Measurements from ENCODE around the gene CACNA2D3.

The CACNA2D3 gene

DNA sequence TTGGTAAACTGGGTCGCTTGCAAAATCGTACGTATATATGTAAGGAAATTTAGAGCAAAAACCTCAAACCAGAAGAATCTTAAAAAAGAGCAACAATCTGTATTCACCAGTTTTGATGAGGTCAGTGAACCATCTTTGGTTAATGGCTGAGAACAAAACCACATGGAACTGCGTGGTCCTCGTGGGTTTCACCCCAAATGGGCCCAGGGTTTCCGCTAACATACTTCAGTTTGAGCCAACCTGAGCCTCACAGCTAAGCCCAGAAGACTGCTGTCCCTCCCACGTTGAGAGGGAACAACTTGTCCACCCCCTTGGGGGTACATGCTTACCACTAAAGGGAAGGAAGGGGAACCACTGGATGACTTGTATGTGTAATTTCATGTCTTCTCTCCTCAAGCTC, 204.6 kb downstream of the CACNA2D3 start:
- Mint-ChIP-seq H3K27ac (no peak overlapping the region), H3K27me3 (peaks cover 2% of the 10 kb centered on the region), H3K4me1 (ENCODE audit: low read depth) (no peaks in the 10 kb centered on the region)

DNA sequence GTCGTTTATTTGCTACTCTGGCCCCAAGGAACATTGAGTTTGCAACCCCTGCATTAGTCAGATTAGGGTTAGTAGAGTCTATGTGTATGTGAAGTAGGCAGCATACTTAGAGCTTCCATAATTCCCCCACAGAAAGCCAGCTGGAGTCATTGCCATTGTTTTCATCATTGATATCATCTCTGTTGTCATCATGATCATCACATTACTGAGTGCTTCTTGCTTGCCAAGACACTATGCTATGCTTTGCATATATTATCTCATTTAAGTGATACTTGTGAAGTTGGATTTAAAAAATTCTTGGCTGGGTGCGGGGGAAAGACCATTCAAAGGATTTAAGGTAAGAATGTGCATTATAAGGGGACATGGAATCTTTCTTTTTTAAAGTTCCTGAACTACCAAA, 209.0 kb downstream of the CACNA2D3 start:
- Mint-ChIP-seq H3K27ac (no peak overlapping the region), H3K9me3 (ENCODE audit: low read depth) (no peaks in the 10 kb centered on the region), H3K4me3 (no peak overlapping the region), H3K27me3 (peaks cover 6% of the 10 kb centered on the region), H3K4me1 (ENCODE audit: low read depth) (no peaks in the 10 kb centered on the region), H3K36me3 (no peaks in the 10 kb centered on the region)

More for the DNA sequence above, 204.6 kb downstream of the CACNA2D3 start:
- Mint-ChIP-seq H3K9me3 (ENCODE audit: low read depth) (no peaks in the 10 kb centered on the region), H3K4me3 (no peak overlapping the region), H3K36me3 (no peaks in the 10 kb centered on the region)

DNA sequence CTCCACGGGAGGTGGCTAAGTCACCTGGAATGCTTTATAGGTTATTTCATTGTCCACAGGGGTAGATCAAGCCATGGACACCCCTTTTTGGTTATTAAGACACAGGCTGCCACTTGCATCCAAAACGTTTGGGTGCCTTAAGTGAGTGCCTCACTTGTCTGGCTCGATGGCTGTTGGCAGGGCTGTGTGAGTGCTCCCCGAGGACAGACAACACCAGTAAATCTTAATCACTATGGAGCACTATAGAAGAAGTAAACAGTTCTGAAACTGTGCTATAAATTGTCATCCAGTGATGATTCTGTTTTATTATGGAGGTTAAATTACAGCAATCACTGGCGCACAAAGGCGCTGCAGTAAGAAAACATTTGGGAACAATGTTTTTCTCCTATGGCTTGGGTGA, 215.5 kb downstream of the CACNA2D3 start:
- Mint-ChIP-seq H3K36me3 (no peaks in the 10 kb centered on the region), H3K4me3 (no peak overlapping the region), H3K9me3 (ENCODE audit: low read depth) (no peaks in the 10 kb centered on the region)

DNA sequence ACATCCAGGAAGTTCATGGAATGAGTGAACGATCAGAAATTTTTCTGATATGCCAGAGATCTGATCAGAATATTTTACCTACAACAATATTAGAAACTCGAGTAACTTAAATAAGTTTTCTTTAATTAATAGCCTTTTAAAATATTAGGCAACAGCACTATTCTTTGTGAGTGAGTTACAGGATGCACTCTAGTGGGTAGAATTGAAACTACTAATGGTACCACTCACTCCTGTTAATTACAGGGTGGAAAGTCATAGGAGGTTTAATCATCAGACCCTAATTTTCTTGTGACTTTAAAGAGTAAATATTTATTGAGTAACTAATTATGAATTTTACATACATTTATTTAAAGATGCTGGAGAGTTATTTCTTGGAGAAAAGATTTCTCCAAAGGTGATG, 217.3 kb downstream of the CACNA2D3 start:
- H3K4me3 Mint-ChIP-seq, result no peak overlapping the region
- H3K27me3 Mint-ChIP-seq, result peaks cover 2% of the 10 kb centered on the region
- H3K4me1 Mint-ChIP-seq (ENCODE audit: low read depth), result no peaks in the 10 kb centered on the region
- H3K27ac Mint-ChIP-seq, result no peak overlapping the region
- no peaks in the 10 kb centered on the region for H3K36me3 Mint-ChIP-seq
- no peaks in the 10 kb centered on the region for H3K9me3 Mint-ChIP-seq (ENCODE audit: low read depth)

More for the DNA sequence above, 215.5 kb downstream of the CACNA2D3 start:
- Mint-ChIP-seq H3K27ac (no peak overlapping the region), H3K27me3 (peaks cover 3% of the 10 kb centered on the region), H3K4me1 (ENCODE audit: low read depth) (no peaks in the 10 kb centered on the region)

DNA sequence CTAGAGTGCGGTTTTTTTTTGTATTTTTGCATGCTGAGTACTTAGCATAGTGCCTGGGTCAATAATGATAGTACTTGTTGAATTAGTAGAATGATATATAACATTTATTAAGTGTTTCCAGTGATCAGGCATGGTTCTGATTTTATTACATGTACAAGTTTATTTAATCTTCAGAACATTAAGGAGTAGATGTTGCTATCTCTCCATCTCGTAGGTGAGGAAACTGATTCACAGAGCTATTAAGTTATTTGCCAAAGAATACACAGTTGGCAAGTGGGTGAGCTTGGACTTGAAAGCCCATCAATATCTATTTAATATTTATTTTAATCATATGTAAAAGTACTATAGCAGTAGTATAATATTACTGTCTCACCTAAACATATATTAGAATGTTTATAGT, 219.5 kb downstream of the CACNA2D3 start:
- H3K27me3 Mint-ChIP-seq, result peaks cover 5% of the 10 kb centered on the region
- H3K36me3 Mint-ChIP-seq, result no peaks in the 10 kb centered on the region
- no peaks in the 10 kb centered on the region for H3K4me1 Mint-ChIP-seq (ENCODE audit: low read depth)
- H3K4me3 Mint-ChIP-seq, result no peak overlapping the region
- no peak overlapping the region for H3K27ac Mint-ChIP-seq
- no peaks in the 10 kb centered on the region for H3K9me3 Mint-ChIP-seq (ENCODE audit: low read depth)

DNA sequence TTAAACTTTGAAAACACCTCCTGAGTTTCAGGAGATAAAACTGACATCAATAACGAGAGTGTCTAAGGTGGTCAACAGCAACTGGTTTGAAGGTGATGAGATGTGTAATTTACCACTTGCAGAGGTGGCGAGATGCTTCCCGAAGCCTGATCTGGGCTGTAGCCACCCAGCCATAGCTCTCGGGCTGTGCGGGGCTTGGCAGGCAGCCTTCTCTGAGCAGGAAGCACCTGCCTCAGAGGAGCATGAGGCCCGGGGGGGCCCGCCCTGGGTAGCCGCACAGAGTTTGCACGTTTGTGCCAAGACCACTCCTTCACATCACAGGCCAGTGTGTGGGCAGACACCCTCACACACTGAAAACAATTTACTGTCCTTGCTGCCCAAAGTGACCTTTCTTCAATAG, 220.3 kb downstream of the CACNA2D3 start:
- Mint-ChIP-seq H3K27ac (no peak overlapping the region), H3K27me3 (peaks cover 5% of the 10 kb centered on the region), H3K36me3 (no peaks in the 10 kb centered on the region), H3K9me3 (ENCODE audit: low read depth) (no peaks in the 10 kb centered on the region), H3K4me3 (no peak overlapping the region), H3K4me1 (ENCODE audit: low read depth) (no peaks in the 10 kb centered on the region)

DNA sequence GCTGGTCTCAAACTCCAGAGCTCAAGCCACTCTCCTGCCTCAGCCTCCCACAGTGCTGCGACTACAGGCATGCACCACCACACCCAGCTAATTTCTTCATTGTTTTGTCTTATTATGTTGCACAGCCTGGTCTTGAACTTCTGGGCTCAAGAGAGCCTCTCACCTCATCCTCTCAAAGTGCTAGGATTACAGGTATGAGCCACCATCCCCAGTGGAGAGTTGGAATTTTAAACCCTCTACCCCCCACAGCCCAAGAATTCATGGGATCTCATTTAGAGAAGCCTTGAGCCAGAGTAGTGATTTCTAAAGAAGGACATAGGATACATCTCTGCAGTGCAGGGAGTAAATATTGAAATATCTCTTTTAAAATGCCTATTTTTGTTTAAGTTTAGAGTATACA, 221.1 kb downstream of the CACNA2D3 start:
- no peak overlapping the region for H3K27ac Mint-ChIP-seq
- no peak overlapping the region for H3K4me3 Mint-ChIP-seq
- H3K27me3 Mint-ChIP-seq, result peaks cover 5% of the 10 kb centered on the region
- H3K36me3 Mint-ChIP-seq, result no peaks in the 10 kb centered on the region
- H3K9me3 Mint-ChIP-seq (ENCODE audit: low read depth), result no peaks in the 10 kb centered on the region
- no peaks in the 10 kb centered on the region for H3K4me1 Mint-ChIP-seq (ENCODE audit: low read depth)

DNA sequence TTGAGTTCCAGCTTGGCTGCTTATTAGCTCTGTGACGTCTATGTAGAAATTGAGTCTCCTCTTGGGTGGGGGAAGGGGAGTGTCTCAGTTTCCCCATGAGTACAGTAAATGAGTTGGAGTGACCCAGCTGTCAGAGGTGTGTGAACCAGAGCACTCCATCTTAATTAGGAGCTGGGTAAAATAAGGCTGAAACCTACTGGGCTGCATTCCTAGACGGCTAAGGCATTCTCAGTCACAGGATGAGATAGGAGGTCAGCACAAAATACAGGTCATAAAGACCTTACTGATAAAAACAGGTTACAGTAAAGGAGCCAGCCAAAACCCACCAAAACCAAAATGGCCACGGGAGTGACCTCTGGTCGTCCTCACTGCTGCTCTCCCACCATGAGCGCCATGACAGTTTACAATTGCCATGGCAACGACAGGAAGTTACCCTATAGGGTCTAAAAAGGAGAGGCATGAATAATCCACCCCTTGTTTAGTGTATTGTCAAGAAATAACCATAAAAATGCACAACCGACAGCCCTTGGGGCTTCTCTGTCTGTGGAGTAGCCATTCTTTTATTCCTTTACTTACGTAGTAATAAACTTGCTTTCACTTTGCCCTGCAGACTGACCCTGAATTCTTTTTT, 222.4 kb downstream of the CACNA2D3 start:
- Mint-ChIP-seq H3K4me3 (no peak overlapping the region), H3K36me3 (no peaks in the 10 kb centered on the region), H3K4me1 (ENCODE audit: low read depth) (no peaks in the 10 kb centered on the region), H3K9me3 (ENCODE audit: low read depth) (no peaks in the 10 kb centered on the region), H3K27ac (no peak overlapping the region), H3K27me3 (peaks cover 5% of the 10 kb centered on the region)

DNA sequence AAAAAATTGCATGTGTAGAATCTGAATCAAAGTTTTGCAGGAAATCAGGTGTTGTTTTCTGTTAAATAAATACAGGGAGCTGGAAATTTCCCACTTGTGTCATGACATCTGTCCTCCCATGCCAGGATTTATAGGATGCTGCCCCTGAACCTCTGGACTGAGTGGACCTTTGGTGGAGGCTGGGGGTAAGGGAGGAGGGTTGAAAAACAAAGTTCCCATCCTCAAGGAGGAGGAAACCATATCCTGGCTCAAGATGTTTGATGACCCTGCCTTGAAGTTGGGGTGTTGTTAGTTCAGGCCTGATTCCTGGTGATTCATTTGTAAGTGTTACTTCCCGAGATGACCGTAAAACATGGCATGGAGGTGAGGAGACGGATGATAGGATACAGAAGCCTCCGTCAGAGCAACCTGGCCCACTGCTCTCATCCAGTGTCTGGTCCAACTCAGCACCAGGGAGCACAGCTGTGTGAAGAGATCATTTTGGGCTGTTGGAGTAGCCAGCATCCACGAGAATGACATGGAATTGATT, 223.6 kb downstream of the CACNA2D3 start:
- H3K36me3 Mint-ChIP-seq, result no peaks in the 10 kb centered on the region
- H3K4me3 Mint-ChIP-seq, result no peak overlapping the region
- peaks cover 5% of the 10 kb centered on the region for H3K27me3 Mint-ChIP-seq
- H3K4me1 Mint-ChIP-seq (ENCODE audit: low read depth), result no peaks in the 10 kb centered on the region
- H3K9me3 Mint-ChIP-seq (ENCODE audit: low read depth), result no peaks in the 10 kb centered on the region
- no peak overlapping the region for H3K27ac Mint-ChIP-seq

DNA sequence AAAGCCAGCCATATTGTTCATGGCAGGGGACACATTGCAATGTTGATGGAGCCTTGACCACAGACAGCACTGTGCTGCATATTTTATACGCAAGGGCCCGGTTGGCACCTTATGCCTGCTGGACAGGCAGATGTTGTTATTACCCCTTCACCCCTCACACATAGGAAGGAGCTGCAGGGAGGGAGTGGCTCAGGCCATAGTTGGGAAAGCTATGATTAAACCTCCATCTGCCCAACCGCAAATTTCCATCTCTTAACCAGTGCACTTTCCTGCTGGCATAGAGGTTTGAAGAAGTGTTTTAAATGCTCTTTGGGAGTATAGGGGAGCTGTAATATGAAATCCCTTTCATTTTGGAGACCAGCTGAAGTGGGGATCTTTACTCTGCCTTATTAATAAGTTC, 224.7 kb downstream of the CACNA2D3 start:
- Mint-ChIP-seq H3K4me3 (no peak overlapping the region), H3K27ac (no peak overlapping the region), H3K36me3 (no peaks in the 10 kb centered on the region), H3K27me3 (peaks cover 5% of the 10 kb centered on the region), H3K9me3 (ENCODE audit: low read depth) (no peaks in the 10 kb centered on the region), H3K4me1 (ENCODE audit: low read depth) (no peaks in the 10 kb centered on the region)

DNA sequence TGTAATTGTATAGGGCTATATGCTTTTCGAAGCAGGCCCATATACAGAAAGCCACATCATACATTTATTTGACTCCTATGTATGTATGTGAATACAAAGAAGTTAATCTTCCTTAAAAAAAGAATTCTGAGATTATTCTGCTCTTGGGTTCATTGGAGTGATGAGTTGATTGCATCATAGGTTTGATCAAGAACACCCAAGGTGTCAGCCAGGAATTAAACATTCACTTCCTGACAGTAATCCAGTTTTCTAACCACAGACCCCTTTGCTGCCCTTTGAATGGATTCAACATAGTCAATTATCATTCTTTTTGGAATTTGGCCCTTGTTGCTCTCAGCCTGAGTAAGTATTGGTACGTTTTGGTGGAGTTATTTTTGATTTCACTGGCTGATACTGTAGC, 225.6 kb downstream of the CACNA2D3 start:
- Mint-ChIP-seq H3K27ac (no peak overlapping the region), H3K4me1 (ENCODE audit: low read depth) (no peaks in the 10 kb centered on the region), H3K27me3 (peaks cover 5% of the 10 kb centered on the region), H3K9me3 (ENCODE audit: low read depth) (no peaks in the 10 kb centered on the region), H3K36me3 (no peaks in the 10 kb centered on the region), H3K4me3 (no peak overlapping the region)

DNA sequence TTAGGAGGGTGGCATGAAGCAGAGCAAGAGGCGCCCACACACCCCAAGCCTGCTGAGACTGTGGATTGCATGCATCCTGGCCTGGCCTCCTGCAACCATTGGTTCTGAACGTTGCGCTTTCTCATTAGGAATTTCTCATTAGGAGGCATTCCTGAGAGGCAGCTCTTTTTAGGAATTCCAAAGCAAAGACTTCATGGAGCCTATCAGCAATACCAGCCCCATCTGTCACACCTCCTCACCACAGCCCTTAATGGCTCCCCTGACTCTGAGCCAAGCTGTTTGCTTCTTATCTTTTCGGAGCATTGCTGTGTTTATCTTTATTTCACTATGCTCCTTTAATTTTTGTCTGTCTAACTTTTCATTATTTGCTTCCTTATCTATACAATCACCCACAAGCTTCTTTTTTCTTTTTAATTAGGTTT, 226.9 kb downstream of the CACNA2D3 start:
- H3K36me3 Mint-ChIP-seq, result no peaks in the 10 kb centered on the region
- peaks cover 3% of the 10 kb centered on the region for H3K27me3 Mint-ChIP-seq
- no peaks in the 10 kb centered on the region for H3K4me1 Mint-ChIP-seq (ENCODE audit: low read depth)
- no peak overlapping the region for H3K27ac Mint-ChIP-seq
- no peaks in the 10 kb centered on the region for H3K9me3 Mint-ChIP-seq (ENCODE audit: low read depth)
- no peak overlapping the region for H3K4me3 Mint-ChIP-seq

DNA sequence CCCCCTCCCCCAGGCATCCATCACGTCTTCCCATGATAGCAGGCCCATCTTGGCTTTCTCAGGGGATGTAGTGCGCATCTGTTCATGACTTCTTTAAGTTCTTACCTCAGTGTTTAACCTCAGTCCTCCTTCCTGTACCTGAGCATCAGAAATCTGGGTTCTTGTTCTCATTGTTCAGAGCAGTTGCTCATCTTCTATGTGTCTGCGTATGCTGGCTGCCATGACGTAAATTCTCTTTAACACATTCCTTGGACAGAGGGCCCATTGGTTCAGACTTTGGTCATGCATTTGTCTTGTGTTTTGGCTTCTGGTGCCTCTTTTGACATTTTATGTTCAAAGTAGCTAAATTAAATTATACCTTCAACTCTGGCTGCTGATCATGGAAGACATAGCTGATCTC, 227.3 kb downstream of the CACNA2D3 start:
- H3K9me3 Mint-ChIP-seq (ENCODE audit: low read depth), result no peaks in the 10 kb centered on the region
- H3K27ac Mint-ChIP-seq, result no peak overlapping the region
- no peaks in the 10 kb centered on the region for H3K36me3 Mint-ChIP-seq
- no peaks in the 10 kb centered on the region for H3K4me1 Mint-ChIP-seq (ENCODE audit: low read depth)
- no peak overlapping the region for H3K4me3 Mint-ChIP-seq
- peaks cover 3% of the 10 kb centered on the region for H3K27me3 Mint-ChIP-seq

DNA sequence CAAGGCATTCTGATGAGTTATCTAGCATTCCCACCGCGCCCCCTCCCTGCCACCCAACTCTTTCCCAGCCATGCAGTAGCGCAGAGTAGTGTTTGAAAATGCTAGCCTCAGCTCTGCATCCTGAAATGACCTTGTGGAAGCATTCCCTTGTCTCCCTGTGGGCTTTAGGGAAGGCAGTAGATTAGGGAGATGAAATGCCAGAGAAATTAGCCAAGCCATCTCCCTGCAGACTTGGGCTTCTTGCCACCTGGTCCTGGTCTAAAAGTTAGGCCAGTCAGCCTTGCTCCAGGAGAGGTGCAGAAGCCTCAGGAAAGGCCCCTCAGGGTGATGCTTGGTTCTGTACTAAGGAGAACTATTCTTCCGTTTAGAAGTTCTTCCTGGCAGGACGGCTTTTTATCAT, 231.2 kb downstream of the CACNA2D3 start:
- peaks cover 3% of the 10 kb centered on the region for H3K27me3 Mint-ChIP-seq
- H3K4me3 Mint-ChIP-seq, result no peak overlapping the region
- no peaks in the 10 kb centered on the region for H3K36me3 Mint-ChIP-seq
- no peaks in the 10 kb centered on the region for H3K4me1 Mint-ChIP-seq (ENCODE audit: low read depth)
- H3K9me3 Mint-ChIP-seq (ENCODE audit: low read depth), result peaks cover 5% of the 10 kb centered on the region
- H3K27ac Mint-ChIP-seq, result no peak overlapping the region

DNA sequence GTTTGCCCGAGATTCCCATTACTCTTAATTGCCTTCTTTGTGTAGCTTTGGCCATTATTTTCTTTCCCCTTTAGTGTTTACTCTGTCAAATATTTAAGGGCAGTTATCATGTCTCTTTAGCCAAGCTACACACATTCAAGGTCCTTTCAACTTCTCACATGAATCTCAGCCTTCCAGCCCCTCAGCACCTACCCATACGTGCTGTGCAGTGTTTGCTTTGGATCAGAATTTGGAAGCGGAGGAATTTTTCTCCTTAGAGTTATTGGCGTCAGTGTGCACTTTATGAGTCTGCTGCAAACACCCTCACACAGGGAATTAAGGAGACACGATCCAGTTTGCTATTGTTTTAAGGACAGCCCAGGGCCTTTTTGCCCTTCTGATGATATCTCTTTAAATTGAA, 231.6 kb downstream of the CACNA2D3 start:
- H3K4me3 Mint-ChIP-seq, result no peak overlapping the region
- peaks cover 5% of the 10 kb centered on the region for H3K9me3 Mint-ChIP-seq (ENCODE audit: low read depth)

DNA sequence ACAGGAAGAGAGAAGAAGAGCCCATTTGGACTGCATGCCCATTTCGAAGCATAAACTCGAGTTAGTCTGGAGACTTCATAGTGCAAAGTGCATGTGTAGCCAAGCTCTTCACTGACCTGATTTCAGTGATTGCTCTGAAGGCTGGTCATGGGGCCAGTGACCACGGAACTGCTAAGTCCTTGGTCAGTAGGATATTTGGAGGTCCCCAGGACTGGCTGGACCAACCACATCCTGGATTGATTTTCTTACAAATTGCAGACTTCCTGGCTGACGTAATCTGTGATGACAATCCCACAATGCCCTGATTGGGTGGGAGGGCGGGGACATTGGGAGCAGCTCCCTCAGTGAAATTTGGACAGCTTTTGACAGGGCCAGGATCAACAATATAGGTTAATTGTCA, 233.4 kb downstream of the CACNA2D3 start:
- no peak overlapping the region for H3K4me3 Mint-ChIP-seq
- H3K27me3 Mint-ChIP-seq, result peaks cover 3% of the 10 kb centered on the region
- no peaks in the 10 kb centered on the region for H3K36me3 Mint-ChIP-seq
- peaks cover 5% of the 10 kb centered on the region for H3K9me3 Mint-ChIP-seq (ENCODE audit: low read depth)
- H3K4me1 Mint-ChIP-seq (ENCODE audit: low read depth), result no peaks in the 10 kb centered on the region
- H3K27ac Mint-ChIP-seq, result no peak overlapping the region

More for the DNA sequence above, 231.6 kb downstream of the CACNA2D3 start:
- H3K4me1 Mint-ChIP-seq (ENCODE audit: low read depth), result no peaks in the 10 kb centered on the region
- H3K36me3 Mint-ChIP-seq, result no peaks in the 10 kb centered on the region
- H3K27me3 Mint-ChIP-seq, result peaks cover 3% of the 10 kb centered on the region
- no peak overlapping the region for H3K27ac Mint-ChIP-seq
